ENCODE data around the gene CDH12. TPM values are rescaled to one million over a fixed set of nuclear protein-coding genes. Genes with fewer than 3 reads are reported as not detected.

CDH12 gene
- total and polyA plus RNA-seq, 10 of the 15 experiments (the other 5 are each of a cell fraction or from before 2014, with no cell fraction given) = 0.03 to 0.16 TPM; not detected in 8

DNA sequence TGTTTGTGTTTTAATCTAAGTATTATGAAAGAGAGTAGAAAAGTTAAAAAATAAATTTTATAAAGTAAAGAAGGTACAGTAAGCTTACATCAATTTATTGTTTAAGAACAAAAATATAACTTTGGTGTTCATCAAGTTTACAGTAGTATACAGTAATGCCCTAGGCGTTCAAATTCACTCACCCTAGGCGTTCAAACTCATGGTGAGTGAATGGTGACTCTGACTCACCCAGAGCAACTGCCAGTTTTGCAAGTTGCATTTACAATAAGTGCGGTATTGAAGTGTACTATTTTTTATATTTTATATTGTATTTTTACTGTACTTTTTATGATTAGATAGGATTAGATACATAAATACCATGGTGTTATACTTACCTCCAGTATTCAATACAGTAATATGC lies 421.3 kb downstream of the CDH12 start (continued):
- TF ChIP-seq TAF1 (IDR thresholded peaks at IDR 0.05; ENCODE audit: borderline replicate concordance, low read depth, low read length) = no peak
- TF ChIP-seq, protein P1, sequence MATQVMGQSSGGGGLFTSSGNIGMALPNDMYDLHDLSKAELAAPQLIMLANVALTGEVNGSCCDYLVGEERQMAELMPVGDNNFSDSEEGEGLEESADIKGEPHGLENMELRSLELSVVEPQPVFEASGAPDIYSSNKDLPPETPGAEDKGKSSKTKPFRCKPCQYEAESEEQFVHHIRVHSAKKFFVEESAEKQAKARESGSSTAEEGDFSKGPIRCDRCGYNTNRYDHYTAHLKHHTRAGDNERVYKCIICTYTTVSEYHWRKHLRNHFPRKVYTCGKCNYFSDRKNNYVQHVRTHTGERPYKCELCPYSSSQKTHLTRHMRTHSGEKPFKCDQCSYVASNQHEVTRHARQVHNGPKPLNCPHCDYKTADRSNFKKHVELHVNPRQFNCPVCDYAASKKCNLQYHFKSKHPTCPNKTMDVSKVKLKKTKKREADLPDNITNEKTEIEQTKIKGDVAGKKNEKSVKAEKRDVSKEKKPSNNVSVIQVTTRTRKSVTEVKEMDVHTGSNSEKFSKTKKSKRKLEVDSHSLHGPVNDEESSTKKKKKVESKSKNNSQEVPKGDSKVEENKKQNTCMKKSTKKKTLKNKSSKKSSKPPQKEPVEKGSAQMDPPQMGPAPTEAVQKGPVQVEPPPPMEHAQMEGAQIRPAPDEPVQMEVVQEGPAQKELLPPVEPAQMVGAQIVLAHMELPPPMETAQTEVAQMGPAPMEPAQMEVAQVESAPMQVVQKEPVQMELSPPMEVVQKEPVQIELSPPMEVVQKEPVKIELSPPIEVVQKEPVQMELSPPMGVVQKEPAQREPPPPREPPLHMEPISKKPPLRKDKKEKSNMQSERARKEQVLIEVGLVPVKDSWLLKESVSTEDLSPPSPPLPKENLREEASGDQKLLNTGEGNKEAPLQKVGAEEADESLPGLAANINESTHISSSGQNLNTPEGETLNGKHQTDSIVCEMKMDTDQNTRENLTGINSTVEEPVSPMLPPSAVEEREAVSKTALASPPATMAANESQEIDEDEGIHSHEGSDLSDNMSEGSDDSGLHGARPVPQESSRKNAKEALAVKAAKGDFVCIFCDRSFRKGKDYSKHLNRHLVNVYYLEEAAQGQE (IDR thresholded peaks at IDR 0.05; ENCODE audit: low read depth, low read length) = no peak

DNA sequence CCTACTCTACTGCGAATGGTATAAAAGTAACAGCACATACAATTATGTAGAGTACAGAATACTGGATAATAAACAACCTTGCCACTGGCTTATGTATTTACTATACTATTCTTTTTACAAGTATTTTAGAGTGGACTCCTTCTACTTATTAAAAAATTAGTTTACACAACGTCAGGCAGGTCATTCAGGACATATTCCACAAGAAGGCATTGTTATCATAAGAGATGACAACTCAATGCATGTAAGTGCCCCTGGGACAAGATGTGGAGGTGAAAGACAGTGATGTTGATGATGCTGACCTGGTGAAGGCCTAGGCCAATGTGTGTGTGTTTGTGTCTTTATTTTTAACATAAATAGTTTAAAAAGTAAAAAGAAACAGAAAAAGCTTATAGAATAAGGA lies 421.7 kb downstream of the CDH12 start:
- ChIA-PET CTCF (interaction anchor here (0.6 kb wide), 1 partner anchor 168 kb away, joined by 3 read pairs; no protein-coding TSS in a partner anchor), POLR2A (no interaction called here), SMC1A (ENCODE audit: uncharacterized antibody, unreplicated experiment) (no interaction called here), RAD21 (ENCODE audit: unreplicated experiment) (no interaction called here)
- intact Hi-C loops (cut with micrococcal nuclease; ENCODE audit: unreplicated experiment) = no loop called here
- no peaks in the 10 kb centered on the region for H3K79me2 ChIP-seq (ENCODE audit: control insufficient read depth, insufficient read depth, low read length)
- WGBS (ENCODE audit: insufficient coverage, insufficient replicate concordance, low lambda C conversion rate, missing lambda C conversion rate) = 18% methylated on average over 2 of the region's 2 CpGs
- H3K4me1 ChIP-seq (ENCODE audit: control insufficient read depth, insufficient read depth, low read length) = no peaks in the 10 kb centered on the region
- H4K20me1 ChIP-seq (ENCODE audit: control insufficient read depth, insufficient read depth) = no peaks in the 10 kb centered on the region
- no peaks in the 10 kb centered on the region for H3K36me3 ChIP-seq (ENCODE audit: control insufficient read depth in 2 of 2, insufficient read depth in 2 of 2, low read length in 1 of 2)
- no peak overlapping the region for H3K27ac ChIP-seq (ENCODE audit: control insufficient read depth, insufficient read depth)
- no peak overlapping the region for H3K9ac ChIP-seq (ENCODE audit: control insufficient read depth, insufficient read depth, low read length)
- no peak overlapping the region for H3K4me3 ChIP-seq
- H3K4me2 ChIP-seq (ENCODE audit: control insufficient read depth, insufficient read depth) = no peak overlapping the region
- DNase-seq (ENCODE audit: low read depth, low spot score) (no peak), ATAC-seq (no peak), FAIRE-seq (no peak)
- in situ Hi-C loops (cut with MboI) = no loop called here
- H3K9me3 ChIP-seq (replicated peaks; ENCODE audit: control insufficient read depth, insufficient read depth, low read length) = no peaks in the 10 kb centered on the region
- no peak overlapping the region for H2AFZ ChIP-seq (ENCODE audit: control insufficient read depth, low read depth, low read length)
- TF ChIP-seq, protein P2, sequence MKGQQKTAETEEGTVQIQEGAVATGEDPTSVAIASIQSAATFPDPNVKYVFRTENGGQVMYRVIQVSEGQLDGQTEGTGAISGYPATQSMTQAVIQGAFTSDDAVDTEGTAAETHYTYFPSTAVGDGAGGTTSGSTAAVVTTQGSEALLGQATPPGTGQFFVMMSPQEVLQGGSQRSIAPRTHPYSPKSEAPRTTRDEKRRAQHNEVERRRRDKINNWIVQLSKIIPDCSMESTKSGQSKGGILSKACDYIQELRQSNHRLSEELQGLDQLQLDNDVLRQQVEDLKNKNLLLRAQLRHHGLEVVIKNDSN (IDR thresholded peaks at IDR 0.05; ENCODE audit: borderline replicate concordance, extremely low read length, insufficient read depth, low read depth, low read length) = no peak
- TF ChIP-seq, protein P3, sequence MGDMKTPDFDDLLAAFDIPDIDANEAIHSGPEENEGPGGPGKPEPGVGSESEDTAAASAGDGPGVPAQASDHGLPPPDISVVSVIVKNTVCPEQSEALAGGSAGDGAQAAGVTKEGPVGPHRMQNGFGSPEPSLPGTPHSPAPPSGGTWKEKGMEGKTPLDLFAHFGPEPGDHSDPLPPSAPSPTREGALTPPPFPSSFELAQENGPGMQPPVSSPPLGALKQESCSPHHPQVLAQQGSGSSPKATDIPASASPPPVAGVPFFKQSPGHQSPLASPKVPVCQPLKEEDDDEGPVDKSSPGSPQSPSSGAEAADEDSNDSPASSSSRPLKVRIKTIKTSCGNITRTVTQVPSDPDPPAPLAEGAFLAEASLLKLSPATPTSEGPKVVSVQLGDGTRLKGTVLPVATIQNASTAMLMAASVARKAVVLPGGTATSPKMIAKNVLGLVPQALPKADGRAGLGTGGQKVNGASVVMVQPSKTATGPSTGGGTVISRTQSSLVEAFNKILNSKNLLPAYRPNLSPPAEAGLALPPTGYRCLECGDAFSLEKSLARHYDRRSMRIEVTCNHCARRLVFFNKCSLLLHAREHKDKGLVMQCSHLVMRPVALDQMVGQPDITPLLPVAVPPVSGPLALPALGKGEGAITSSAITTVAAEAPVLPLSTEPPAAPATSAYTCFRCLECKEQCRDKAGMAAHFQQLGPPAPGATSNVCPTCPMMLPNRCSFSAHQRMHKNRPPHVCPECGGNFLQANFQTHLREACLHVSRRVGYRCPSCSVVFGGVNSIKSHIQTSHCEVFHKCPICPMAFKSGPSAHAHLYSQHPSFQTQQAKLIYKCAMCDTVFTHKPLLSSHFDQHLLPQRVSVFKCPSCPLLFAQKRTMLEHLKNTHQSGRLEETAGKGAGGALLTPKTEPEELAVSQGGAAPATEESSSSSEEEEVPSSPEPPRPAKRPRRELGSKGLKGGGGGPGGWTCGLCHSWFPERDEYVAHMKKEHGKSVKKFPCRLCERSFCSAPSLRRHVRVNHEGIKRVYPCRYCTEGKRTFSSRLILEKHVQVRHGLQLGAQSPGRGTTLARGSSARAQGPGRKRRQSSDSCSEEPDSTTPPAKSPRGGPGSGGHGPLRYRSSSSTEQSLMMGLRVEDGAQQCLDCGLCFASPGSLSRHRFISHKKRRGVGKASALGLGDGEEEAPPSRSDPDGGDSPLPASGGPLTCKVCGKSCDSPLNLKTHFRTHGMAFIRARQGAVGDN (IDR thresholded peaks at IDR 0.05) = no peak
- H3K27me3 ChIP-seq (replicated peaks in 1 of 2; ENCODE audit: control insufficient read depth in 2 of 2, insufficient read depth in 2 of 2, low read length in 1 of 2) = no peaks in the 10 kb centered on the region
- no TSS peak for BruUV-seq (replicated peaks)

All from GM12878 (cell line).